ENCODE results near the gene GALM. TPM values are rescaled to one million over a fixed set of nuclear protein-coding genes. Genes with fewer than 3 reads are reported as not detected.

Gene GALM
- total and polyA plus RNA-seq, 2 experiments from 2014 or later, result 52.6 to 59.4 TPM

DNA sequence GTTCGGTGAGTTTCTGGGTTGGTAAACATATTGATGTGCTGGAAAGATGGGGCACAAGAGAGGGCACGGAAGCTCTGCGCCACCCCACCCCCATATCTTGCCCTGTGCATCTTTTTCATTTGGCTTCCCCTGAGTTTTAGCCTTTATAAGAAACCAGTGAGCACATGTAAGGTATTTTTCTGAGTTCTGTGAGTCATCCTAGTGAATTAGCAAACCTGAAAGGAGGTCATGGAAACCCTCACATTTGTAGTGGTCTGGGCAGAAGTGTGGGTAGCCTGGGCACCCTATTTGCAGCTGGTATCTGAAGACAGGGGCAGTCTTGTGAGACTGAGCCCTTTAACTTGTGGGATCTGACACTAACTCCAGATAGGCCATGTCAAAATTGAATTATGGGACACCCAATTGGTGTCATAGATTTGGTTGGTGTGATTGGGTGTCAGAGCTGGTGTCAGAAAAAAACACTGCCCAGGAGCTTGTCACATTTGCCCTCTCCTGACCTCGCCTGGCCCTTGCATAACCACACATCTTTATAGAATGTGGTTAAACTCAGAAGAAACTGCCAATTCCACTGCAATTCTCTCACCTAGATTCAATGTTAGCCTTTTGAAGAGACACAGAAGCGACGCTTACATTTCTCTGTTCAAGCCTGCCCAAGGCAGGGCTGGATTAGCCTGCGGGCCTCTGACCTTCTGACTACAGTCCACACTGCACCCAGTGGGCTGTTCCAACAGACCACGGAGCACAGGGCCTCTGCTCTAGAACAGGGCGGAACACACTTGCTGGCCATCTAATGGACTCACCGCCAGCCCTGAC is 12.0 kb upstream of the GALM start:
- Histone ChIP-seq H3K4me3 (no peak overlapping the region), H3K79me2 (no peaks in the 10 kb centered on the region), H4K20me1 (ENCODE audit: insufficient read depth, poor library complexity, severe bottlenecking) (no peaks in the 10 kb centered on the region), H3K27me3 (no peaks in the 10 kb centered on the region), H3K27ac (peak overlapping the region; percentile 54), H3K4me2 (no peak overlapping the region), H3K36me3 (replicated peaks; ENCODE audit: insufficient read depth, low read depth) (no peaks in the 10 kb centered on the region), H3K9me3 (ENCODE audit: low read depth) (no peaks in the 10 kb centered on the region), H3K9me2 (replicated peaks; ENCODE audit: insufficient read depth) (no peaks in the 10 kb centered on the region), H2AFZ (peak overlapping the region; percentile 41), H3K4me1 (ENCODE audit: insufficient read depth) (peaks cover 6% of the 10 kb centered on the region)
- peak; percentile 20 for DNase-seq (ENCODE audit: low spot score)
- WGBS (ENCODE audit: low lambda C conversion rate, missing lambda C conversion rate), result 83% methylated on average over 10 of the region's 10 CpGs
- no peak for TF ChIP-seq EZH2 (IDR thresholded peaks at IDR 0.05; ENCODE audit: borderline replicate concordance)

DNA sequence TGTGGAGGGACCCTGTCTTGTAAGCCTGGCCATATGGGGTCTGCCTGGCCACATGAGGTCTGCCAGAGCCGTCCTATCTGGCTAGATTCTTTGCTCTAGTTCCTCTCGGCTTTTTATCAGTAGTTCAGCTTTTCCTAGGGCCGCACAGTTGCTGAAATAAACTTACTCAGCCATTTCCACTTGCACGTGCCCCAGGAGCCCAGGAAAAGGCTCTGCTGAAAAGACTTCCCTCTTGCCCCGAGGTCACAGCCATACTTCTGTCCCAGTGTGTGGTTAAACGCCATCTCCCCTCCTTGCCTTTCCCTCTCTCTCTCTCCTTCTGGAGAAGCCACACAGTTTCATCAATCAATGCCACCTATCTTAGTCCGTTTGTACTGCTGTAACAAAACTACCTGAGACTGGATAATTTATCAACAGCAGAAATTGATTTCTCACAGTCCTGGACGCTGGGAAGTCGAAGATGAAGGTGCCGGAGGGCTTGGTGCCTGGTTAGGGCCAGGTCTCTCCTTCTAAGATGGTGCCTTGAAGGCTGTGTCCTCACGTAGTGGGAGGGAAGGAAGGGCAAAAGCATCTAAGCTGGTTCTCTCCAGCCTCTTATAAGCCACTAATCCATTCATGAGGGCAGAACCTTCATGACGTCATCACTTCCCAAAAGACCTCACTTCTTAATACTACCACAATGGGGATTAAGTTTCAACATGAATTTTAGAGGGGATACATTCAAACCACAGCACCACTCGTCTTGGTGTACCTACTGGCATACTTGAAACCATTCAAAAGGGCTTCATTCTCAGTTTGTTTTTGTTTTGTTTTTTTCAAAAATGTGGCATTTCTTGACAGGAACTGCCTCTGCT is 11.2 kb upstream of the GALM start:
- peak overlapping the region; percentile 41 for H2AFZ ChIP-seq
- no peaks in the 10 kb centered on the region for H3K79me2 ChIP-seq
- no peak for TF ChIP-seq EZH2phosphoT487 (IDR thresholded peaks at IDR 0.05; ENCODE audit: low read depth, severe bottlenecking, unreplicated experiment)
- no peak for TF ChIP-seq EZH2 (IDR thresholded peaks at IDR 0.05; ENCODE audit: borderline replicate concordance)
- TF ChIP-seq, protein P1, sequence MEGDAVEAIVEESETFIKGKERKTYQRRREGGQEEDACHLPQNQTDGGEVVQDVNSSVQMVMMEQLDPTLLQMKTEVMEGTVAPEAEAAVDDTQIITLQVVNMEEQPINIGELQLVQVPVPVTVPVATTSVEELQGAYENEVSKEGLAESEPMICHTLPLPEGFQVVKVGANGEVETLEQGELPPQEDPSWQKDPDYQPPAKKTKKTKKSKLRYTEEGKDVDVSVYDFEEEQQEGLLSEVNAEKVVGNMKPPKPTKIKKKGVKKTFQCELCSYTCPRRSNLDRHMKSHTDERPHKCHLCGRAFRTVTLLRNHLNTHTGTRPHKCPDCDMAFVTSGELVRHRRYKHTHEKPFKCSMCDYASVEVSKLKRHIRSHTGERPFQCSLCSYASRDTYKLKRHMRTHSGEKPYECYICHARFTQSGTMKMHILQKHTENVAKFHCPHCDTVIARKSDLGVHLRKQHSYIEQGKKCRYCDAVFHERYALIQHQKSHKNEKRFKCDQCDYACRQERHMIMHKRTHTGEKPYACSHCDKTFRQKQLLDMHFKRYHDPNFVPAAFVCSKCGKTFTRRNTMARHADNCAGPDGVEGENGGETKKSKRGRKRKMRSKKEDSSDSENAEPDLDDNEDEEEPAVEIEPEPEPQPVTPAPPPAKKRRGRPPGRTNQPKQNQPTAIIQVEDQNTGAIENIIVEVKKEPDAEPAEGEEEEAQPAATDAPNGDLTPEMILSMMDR (IDR thresholded peaks at IDR 0.05; ENCODE audit: poor library complexity), result no peak
- no peaks in the 10 kb centered on the region for H3K36me3 ChIP-seq (replicated peaks; ENCODE audit: insufficient read depth, low read depth)
- no peaks in the 10 kb centered on the region for H3K9me3 ChIP-seq (ENCODE audit: low read depth)
- H4K20me1 ChIP-seq (ENCODE audit: insufficient read depth, poor library complexity, severe bottlenecking), result no peaks in the 10 kb centered on the region
- peak overlapping the region; percentile 54 for H3K27ac ChIP-seq
- no peak for DNase-seq (ENCODE audit: low spot score)
- H3K4me3 ChIP-seq, result no peak overlapping the region
- H3K4me2 ChIP-seq, result no peak overlapping the region
- peaks cover 6% of the 10 kb centered on the region for H3K4me1 ChIP-seq (ENCODE audit: insufficient read depth)
- H3K27me3 ChIP-seq, result no peaks in the 10 kb centered on the region
- H3K9me2 ChIP-seq (replicated peaks; ENCODE audit: insufficient read depth), result no peaks in the 10 kb centered on the region
- 67% methylated on average over 13 of the region's 13 CpGs for WGBS (ENCODE audit: low lambda C conversion rate, missing lambda C conversion rate)

DNA sequence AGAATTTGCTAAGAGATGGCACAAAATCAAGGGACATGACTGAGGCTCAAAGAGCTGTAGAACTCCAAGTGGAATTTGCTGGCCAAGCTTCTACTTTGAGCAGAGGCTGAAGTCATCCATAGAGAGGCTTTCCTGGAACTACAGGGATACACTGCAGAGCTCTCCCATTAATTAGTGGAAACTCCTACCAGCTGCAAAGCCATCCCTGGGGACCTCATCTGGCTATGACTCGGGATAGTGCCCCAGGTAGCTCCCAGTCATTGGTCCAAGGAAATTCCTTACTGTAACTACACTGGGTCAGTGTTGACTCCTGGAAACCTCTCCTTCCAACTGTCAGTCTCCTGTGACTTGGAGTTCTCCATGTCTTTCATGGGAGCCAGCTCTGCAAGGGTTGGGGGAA is 10.5 kb upstream of the GALM start:
- H3K4me3 ChIP-seq, result no peak overlapping the region
- peaks cover 6% of the 10 kb centered on the region for H3K4me1 ChIP-seq (ENCODE audit: insufficient read depth)
- no peak overlapping the region for H3K27ac ChIP-seq
- H3K9me3 ChIP-seq (ENCODE audit: low read depth), result no peaks in the 10 kb centered on the region
- H3K4me2 ChIP-seq, result no peak overlapping the region
- TF ChIP-seq EZH2phosphoT487 (IDR thresholded peaks at IDR 0.05; ENCODE audit: low read depth, severe bottlenecking, unreplicated experiment) (no peak), EZH2 (IDR thresholded peaks at IDR 0.05; ENCODE audit: borderline replicate concordance) (no peak)
- TF ChIP-seq, protein P1 (IDR thresholded peaks at IDR 0.05; ENCODE audit: poor library complexity), result no peak
- no peaks in the 10 kb centered on the region for H3K9me2 ChIP-seq (replicated peaks; ENCODE audit: insufficient read depth)
- H3K79me2 ChIP-seq, result no peaks in the 10 kb centered on the region
- no peaks in the 10 kb centered on the region for H3K27me3 ChIP-seq
- no peak overlapping the region for H2AFZ ChIP-seq
- WGBS (ENCODE audit: low lambda C conversion rate, missing lambda C conversion rate), result 100% methylated on average over 1 of the region's 1 CpG
- no peak for DNase-seq (ENCODE audit: low spot score)
- H3K36me3 ChIP-seq (replicated peaks; ENCODE audit: insufficient read depth, low read depth), result no peaks in the 10 kb centered on the region
- no peaks in the 10 kb centered on the region for H4K20me1 ChIP-seq (ENCODE audit: insufficient read depth, poor library complexity, severe bottlenecking)

Measured in hepatocyte (in vitro differentiated cells).